Measurements from ENCODE around the gene KLF3. TPM values are rescaled to one million over a fixed set of nuclear protein-coding genes. Genes with fewer than 3 reads are reported as not detected.
"Not testable (repeated sequence)": the region's sequence is repeated elsewhere in the genome, so short reads cannot be mapped to it uniquely, and the experiment has no call there.

Gene KLF3
- total RNA-seq, 2 experiments from 2014 or later: 8.1 to 8.3 TPM

- DNase-seq (no peak), ATAC-seq (no peak)
- Mint-ChIP-seq H3K27me3 (ENCODE audit: low read depth) (no peaks in the 10 kb centered on the region), H3K4me3 (no peak overlapping the region), H3K9me3 (ENCODE audit: insufficient read depth) (no peaks in the 10 kb centered on the region), H3K27ac (no peak overlapping the region), H3K4me1 (ENCODE audit: low read depth) (no peaks in the 10 kb centered on the region), H3K36me3 (ENCODE audit: low read depth) (no peaks in the 10 kb centered on the region)
- POLR2A ChIA-PET: no interaction called here
- CTCF ChIA-PET: no interaction called here
Observed at GRCh38 chr4:38625508-38625907, 38.5 kb upstream of the KLF3 start.

- CTCF ChIA-PET: interaction anchor here (0.8 to 1.2 kb wide), 2 partner anchors 15 to 306 kb away, joined by 3 read pairs; no protein-coding TSS in a partner anchor
- ATAC-seq; POLR2A ChIA-PET; H3K9me3 Mint-ChIP-seq (ENCODE audit: insufficient read depth); H3K27ac Mint-ChIP-seq; H3K27me3 Mint-ChIP-seq (ENCODE audit: low read depth); H3K4me3 Mint-ChIP-seq; DNase-seq; H3K4me1 Mint-ChIP-seq (ENCODE audit: low read depth); H3K36me3 Mint-ChIP-seq (ENCODE audit: low read depth): not testable (repeated sequence)
Observed at GRCh38 chr4:38626901-38627444, 37.0 kb upstream of the KLF3 start.

- ATAC-seq (no peak), DNase-seq (no peak)
- no peaks in the 10 kb centered on the region for H3K36me3 Mint-ChIP-seq (ENCODE audit: low read depth)
- ChIA-PET CTCF (no interaction called here), POLR2A (no interaction called here)
- H3K4me3 Mint-ChIP-seq: no peak overlapping the region
- no peak overlapping the region for H3K27ac Mint-ChIP-seq
- no peaks in the 10 kb centered on the region for H3K27me3 Mint-ChIP-seq (ENCODE audit: low read depth)
- no peaks in the 10 kb centered on the region for H3K9me3 Mint-ChIP-seq (ENCODE audit: insufficient read depth)
- H3K4me1 Mint-ChIP-seq (ENCODE audit: low read depth): no peaks in the 10 kb centered on the region
Observed at GRCh38 chr4:38630519-38630918, 33.5 kb upstream of the KLF3 start.

DNA sequence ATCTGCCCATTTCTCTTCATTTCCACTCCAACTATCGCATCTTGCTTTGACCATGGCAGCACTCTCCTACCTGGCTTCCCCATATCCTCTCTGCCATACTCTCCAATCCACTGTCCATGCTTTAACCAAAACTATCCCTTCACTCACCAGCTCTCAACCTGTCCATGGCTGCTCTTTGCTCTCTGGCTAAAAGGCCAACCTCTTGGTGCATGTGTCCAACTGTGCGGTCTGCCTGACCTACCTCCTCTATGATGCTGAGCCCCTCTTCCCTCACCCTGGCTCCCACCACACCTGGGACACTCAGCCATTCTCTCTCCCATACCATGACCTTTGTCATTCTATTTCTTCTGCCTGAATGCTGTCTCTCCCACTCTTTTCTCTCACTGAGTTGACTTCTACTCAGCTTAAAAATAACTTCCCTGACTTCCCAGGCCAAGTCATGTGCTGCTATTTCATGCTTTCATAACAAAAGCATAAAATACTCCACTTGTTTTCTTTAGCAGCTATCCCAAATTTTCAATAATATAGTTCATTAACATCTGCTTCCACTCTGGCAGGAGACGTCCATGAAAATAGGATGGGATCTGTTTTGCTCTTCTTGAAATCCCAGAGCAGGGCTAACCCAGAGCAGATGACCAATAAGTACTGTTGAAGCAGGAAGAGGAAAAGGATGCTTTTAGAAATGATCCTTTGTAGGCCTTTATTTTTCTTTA lies 29.8 kb upstream of the KLF3 start:
- DNase-seq (no peak), ATAC-seq (no peak)
- Mint-ChIP-seq H3K27ac (no peak overlapping the region), H3K9me3 (ENCODE audit: insufficient read depth) (no peaks in the 10 kb centered on the region), H3K27me3 (ENCODE audit: low read depth) (peaks cover 4% of the 10 kb centered on the region), H3K4me3 (no peak overlapping the region), H3K36me3 (ENCODE audit: low read depth) (no peaks in the 10 kb centered on the region), H3K4me1 (ENCODE audit: low read depth) (no peaks in the 10 kb centered on the region)
- POLR2A ChIA-PET: no interaction called here
- CTCF ChIA-PET: no interaction called here

DNA sequence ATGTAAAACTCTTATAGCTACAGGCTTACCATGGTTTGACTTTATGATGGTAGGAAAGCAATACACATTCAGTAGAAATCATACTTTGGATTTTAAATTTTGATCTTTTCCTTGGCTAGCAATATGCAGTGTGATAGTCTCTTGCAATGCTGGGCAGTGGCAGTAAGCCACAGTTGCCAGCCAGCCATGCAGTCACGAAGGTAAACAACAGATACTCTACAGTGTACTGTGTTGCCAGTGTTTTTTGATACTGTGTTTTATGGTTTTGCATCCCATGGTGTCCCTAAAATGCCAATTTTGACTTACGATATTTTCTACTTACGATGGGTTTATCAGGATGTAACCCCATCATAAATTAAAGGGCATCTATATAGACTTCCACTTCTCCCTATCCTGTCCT lies 24.8 kb upstream of the KLF3 start:
- Mint-ChIP-seq H3K27ac (no peak overlapping the region), H3K27me3 (ENCODE audit: low read depth) (peaks cover 5% of the 10 kb centered on the region), H3K9me3 (ENCODE audit: insufficient read depth) (no peaks in the 10 kb centered on the region), H3K4me3 (no peak overlapping the region), H3K4me1 (ENCODE audit: low read depth) (no peaks in the 10 kb centered on the region), H3K36me3 (ENCODE audit: low read depth) (no peaks in the 10 kb centered on the region)
- CTCF ChIA-PET: no interaction called here
- POLR2A ChIA-PET: no interaction called here
- DNase-seq (no peak), ATAC-seq (no peak)

DNA sequence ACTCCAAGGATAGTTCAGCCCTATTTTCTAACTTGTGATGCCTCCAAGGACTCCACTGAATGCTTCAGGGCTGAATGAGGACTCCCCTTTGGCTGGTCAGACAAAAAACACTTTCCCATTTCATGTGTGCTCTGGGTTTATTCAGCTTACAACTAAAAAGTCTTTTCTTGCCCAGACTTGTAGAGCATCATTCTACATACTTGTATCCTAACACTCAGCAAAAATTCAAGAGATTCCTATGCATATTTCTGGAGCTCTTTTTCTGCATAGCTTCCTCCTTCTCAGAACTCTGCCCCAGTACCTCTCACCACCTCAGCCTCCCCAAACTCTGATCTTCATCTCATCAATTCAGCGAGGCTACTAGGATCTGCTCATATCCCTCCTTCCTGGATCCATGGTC lies 22.2 kb upstream of the KLF3 start:
- DNase-seq (no peak), ATAC-seq (no peak)
- Mint-ChIP-seq H3K36me3 (ENCODE audit: low read depth) (no peaks in the 10 kb centered on the region), H3K9me3 (ENCODE audit: insufficient read depth) (peaks cover 6% of the 10 kb centered on the region), H3K4me3 (no peak overlapping the region), H3K27me3 (ENCODE audit: low read depth) (peaks cover 9% of the 10 kb centered on the region), H3K4me1 (ENCODE audit: low read depth) (no peaks in the 10 kb centered on the region), H3K27ac (no peak overlapping the region)
- ChIA-PET CTCF (interaction anchor here (1.0 to 1.6 kb wide), 3 partner anchors 14 to 33 kb away, joined by 3 read pairs; no protein-coding TSS in a partner anchor), POLR2A (no interaction called here)

- CTCF ChIA-PET: interaction anchor here (0.7 kb wide), 1 partner anchor 24 kb away, joined by 3 read pairs; no protein-coding TSS in a partner anchor
- Mint-ChIP-seq H3K27ac (no peak overlapping the region), H3K36me3 (ENCODE audit: low read depth) (no peaks in the 10 kb centered on the region), H3K4me1 (ENCODE audit: low read depth) (no peaks in the 10 kb centered on the region), H3K4me3 (no peak overlapping the region), H3K9me3 (ENCODE audit: insufficient read depth) (peaks cover 6% of the 10 kb centered on the region), H3K27me3 (ENCODE audit: low read depth) (peaks cover 5% of the 10 kb centered on the region)
- POLR2A ChIA-PET: no interaction called here
- DNase-seq (no peak), ATAC-seq (no peak)
Observed at GRCh38 chr4:38644201-38644600, 19.8 kb upstream of the KLF3 start.

GRCh38 chr4:38647101-38647819 lies 16.7 kb upstream of the KLF3 start:
- ATAC-seq (no peak), DNase-seq (no peak)
- H3K36me3 Mint-ChIP-seq (ENCODE audit: low read depth): no peaks in the 10 kb centered on the region
- ChIA-PET CTCF (no interaction called here), POLR2A (no interaction called here)
- H3K27me3 Mint-ChIP-seq (ENCODE audit: low read depth): peaks cover 7% of the 10 kb centered on the region
- no peak overlapping the region for H3K4me3 Mint-ChIP-seq
- H3K27ac Mint-ChIP-seq: no peak overlapping the region
- H3K9me3 Mint-ChIP-seq (ENCODE audit: insufficient read depth): peaks cover 6% of the 10 kb centered on the region
- no peaks in the 10 kb centered on the region for H3K4me1 Mint-ChIP-seq (ENCODE audit: low read depth)

DNA sequence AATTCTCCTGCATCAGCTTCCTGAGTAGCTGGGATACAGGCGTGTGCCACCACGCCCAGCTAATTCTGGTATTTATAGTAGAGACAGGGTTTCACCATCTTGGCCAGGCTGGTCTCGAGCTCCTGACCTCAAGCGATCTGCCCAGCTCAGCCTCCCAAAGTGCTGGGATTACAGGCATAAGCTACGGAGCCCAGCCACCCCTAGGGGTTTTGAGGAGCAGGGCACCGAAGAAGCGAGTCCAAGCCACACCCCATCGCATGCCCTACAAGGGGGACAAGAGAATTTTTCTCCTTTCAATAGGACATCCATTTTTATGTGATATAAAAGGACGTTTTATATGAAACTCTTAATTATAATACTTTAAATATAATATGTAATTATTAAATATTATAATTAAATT lies 13.9 kb upstream of the KLF3 start:
- DNase-seq: no peak
- Mint-ChIP-seq H3K36me3 (ENCODE audit: low read depth) (no peaks in the 10 kb centered on the region), H3K9me3 (ENCODE audit: insufficient read depth) (peaks cover 6% of the 10 kb centered on the region), H3K4me1 (ENCODE audit: low read depth) (peaks cover 14% of the 10 kb centered on the region), H3K27ac (no peak overlapping the region), H3K4me3 (no peak overlapping the region), H3K27me3 (ENCODE audit: low read depth) (peaks cover 8% of the 10 kb centered on the region)
- ATAC-seq: no peak
- CTCF ChIA-PET: no interaction called here
- POLR2A ChIA-PET: no interaction called here

GRCh38 chr4:38654273-38654672 lies 9.7 kb upstream of the KLF3 start:
- ATAC-seq: peak; percentile 58
- peaks cover 5% of the 10 kb centered on the region for H3K27me3 Mint-ChIP-seq (ENCODE audit: low read depth)
- H3K9me3 Mint-ChIP-seq (ENCODE audit: insufficient read depth): no peaks in the 10 kb centered on the region
- no peak for DNase-seq
- POLR2A ChIA-PET: no interaction called here
- H3K27ac Mint-ChIP-seq: peak overlapping the region; percentile 73
- no peaks in the 10 kb centered on the region for H3K36me3 Mint-ChIP-seq (ENCODE audit: low read depth)
- H3K4me3 Mint-ChIP-seq: no peak overlapping the region
- CTCF ChIA-PET: interaction anchor here (0.7 to 2.8 kb wide), 4 partner anchors 12 to 474 kb away, joined by 3 to 10 read pairs (median 7); no protein-coding TSS in a partner anchor
- H3K4me1 Mint-ChIP-seq (ENCODE audit: low read depth): peaks cover 32% of the 10 kb centered on the region

DNA sequence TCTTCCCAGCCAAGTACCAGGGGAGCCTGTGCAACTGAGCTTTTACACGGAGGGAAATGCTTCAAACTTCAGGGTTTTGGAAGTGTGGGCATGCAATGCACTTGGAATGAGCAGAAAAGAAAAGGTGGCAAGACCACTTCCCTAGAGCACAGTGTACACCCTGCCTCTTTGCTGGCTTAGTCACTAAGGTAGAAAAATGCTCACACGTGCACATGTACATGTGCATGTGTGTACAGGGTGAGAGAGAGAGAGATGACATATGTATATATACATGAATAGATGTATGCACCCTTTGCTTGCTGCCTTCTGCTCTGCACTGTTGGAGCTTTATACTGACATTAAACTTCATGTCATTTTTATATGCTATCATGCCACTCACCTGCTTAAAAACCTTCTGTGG lies 7.9 kb upstream of the KLF3 start:
- POLR2A ChIA-PET: no interaction called here
- CTCF ChIA-PET: interaction anchor here (2.0 to 2.8 kb wide), 2 partner anchors 10 to 336 kb away, joined by 8 to 10 read pairs; no protein-coding TSS in a partner anchor
- no peak overlapping the region for H3K4me3 Mint-ChIP-seq
- peaks cover 4% of the 10 kb centered on the region for H3K36me3 Mint-ChIP-seq (ENCODE audit: low read depth)
- peaks cover 37% of the 10 kb centered on the region for H3K4me1 Mint-ChIP-seq (ENCODE audit: low read depth)
- no peak overlapping the region for H3K27ac Mint-ChIP-seq
- H3K27me3 Mint-ChIP-seq (ENCODE audit: low read depth): peaks cover 7% of the 10 kb centered on the region
- peaks cover 6% of the 10 kb centered on the region for H3K9me3 Mint-ChIP-seq (ENCODE audit: insufficient read depth)
- ATAC-seq (no peak), DNase-seq (no peak)

- H3K4me3 Mint-ChIP-seq: no peak overlapping the region
- H3K27me3 Mint-ChIP-seq (ENCODE audit: low read depth): peaks cover 5% of the 10 kb centered on the region
- no peak for DNase-seq
- peaks cover 7% of the 10 kb centered on the region for H3K36me3 Mint-ChIP-seq (ENCODE audit: low read depth)
- peaks cover 8% of the 10 kb centered on the region for H3K9me3 Mint-ChIP-seq (ENCODE audit: insufficient read depth)
- ChIA-PET CTCF (interaction anchor here (0.7 to 1.4 kb wide), 4 partner anchors 8 to 480 kb away, joined by 3 to 7 read pairs (median 4); no protein-coding TSS in a partner anchor), POLR2A (no interaction called here)
- H3K4me1 Mint-ChIP-seq (ENCODE audit: low read depth): peaks cover 42% of the 10 kb centered on the region
- no peak overlapping the region for H3K27ac Mint-ChIP-seq
- no peak for ATAC-seq
Observed at GRCh38 chr4:38659346-38659745, 4.7 kb upstream of the KLF3 start.

All from activated CD8-positive, alpha-beta T cell treated with anti-CD3 and anti-CD28 coated beads, Interleukin-2, amount 10 ng/mL, durations not matched to agents 7 days and 5 days (primary cell).